Measurements from ENCODE around the gene DSCAML1.

DSCAML1 gene

GRCh38 chr11:117489999-117490679 is 306.9 kb downstream of the DSCAML1 start:
- DNase-seq (ENCODE audit: low spot score) = no peak

DNA sequence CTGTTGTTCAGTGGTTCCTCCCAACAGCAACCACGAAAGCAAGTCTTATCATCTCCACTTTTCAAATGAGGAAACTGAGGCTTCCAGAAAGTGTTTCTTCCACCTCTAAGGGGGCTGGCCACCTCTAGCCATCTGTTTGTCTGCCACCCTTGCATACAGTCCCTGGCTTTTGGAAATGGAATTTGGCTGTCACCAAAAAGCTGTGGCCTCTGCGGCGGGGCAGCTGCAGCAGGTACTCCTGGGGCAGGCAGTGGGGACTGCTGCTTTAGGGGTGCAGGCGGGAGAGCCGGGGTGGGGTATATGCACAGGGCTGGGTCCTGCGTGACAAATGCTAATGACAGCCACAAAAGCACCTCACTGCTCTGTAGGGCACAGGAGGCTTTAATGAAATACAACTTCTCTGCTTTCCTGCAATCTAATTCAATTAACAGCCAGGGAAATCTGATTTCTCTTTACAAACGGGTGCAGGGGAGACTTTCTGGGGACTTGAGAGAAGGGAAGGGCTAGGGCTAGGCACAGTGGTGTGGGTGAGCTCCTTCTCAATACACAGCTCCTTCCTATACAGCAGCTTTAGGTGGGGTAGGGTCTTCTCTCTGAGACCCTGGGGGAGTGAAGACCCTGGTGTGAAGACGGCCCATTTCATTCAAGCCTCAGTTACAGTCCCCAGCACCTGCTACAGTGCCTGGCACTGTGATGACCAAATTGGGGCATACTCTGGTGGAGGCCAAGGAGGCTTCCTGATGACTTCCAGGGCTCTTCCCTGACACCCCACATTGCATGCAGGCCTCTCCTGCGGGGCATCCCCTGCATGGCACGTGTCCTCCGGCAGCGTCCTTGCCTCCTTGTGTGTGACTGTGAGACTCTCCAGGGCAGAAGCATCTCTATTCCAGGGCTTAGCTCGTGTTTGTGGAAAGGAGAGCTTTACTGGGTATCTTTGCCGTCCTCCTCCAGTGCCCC is 307.7 kb downstream of the DSCAML1 start:
- no peak for DNase-seq (ENCODE audit: low spot score)

DNA sequence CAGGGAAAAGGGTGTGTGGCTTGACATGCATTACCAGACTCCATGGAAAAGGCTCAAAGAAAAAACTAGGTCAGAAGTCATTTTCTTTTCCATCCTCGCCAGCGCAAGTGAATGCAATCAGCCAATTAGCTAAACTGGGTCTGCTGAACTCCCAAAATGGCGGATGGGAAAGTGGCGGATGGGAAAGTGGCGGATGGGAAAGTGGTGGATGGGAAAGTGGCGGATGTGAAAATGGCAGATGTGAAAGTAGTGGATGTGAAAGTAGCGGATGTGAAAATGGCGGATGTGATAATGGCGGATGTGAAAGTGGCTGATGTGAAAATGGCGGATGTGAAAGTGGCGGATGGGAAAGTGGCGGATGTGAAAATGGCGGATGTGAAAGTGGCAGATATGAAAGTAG is 311.0 kb downstream of the DSCAML1 start:
- DNase-seq (ENCODE audit: low spot score) = no peak

DNA sequence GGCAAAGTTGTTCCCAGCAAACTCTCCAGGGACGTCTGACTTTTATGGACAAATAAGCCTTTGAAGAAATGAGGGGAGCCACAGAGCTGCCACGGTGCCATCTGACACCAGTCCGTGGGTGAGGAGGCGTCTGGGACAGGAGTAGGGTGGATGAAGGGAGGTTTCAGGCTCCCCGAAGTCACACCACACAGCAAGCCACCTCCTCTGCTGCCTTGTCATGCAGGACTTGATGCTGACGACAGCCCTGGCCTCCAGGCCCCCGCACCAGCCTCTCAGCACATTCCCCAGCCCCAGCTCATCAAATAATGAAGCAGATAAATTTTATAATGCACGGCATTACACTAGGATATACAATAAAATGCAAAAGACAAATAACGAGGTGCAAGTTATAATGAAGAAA is 312.9 kb downstream of the DSCAML1 start:
- DNase-seq (ENCODE audit: low spot score) = no peak

GRCh38 chr11:117483372-117483771 is 313.6 kb downstream of the DSCAML1 start:
- no peak for DNase-seq (ENCODE audit: low spot score)

DNA sequence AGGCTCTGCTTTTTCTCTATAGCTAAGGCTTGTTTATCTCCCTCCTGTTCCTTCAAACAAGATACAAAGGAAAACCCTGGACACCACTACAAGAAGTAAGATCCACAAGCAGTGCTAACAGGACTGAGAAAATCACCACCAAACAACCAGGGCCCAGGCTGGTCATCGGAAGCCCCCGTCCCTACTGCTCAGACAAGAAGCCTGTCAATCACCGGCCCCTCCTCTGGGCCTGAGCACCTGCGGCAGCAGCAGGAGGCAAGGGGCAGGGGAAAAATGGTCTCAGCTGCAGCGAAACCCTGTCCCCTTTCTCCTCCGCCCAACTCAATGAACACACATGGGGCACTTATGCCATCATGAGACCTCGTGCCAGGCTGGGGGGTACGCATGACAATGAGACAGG is 314.1 kb downstream of the DSCAML1 start:
- no peak for DNase-seq (ENCODE audit: low spot score)

- DNase-seq (ENCODE audit: low spot score) = no peak
These were observed 315.1 kb downstream of the DSCAML1 start for GRCh38 chr11:117481885-117482284.

DNA sequence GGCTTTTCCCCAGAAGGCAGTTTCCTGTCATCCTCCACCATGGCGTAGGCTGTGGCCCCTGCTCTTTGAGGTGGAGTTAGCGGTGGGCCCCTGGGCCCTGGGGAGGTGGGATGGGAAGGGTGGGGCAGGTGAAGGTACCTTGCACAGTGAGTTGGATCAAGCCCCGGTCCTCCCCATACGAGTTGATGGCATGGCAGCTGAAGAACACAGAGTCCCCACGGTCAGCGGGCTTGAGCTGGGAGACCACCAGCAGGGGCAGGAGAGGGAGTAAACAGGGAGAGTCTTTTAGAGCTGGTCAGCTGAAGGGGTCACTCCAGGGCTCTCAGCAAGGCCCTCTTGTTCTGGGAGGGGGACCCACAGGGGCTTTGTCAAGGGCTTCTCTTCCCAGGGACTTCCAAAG is 316.0 kb downstream of the DSCAML1 start:
- DNase-seq (ENCODE audit: low spot score) = no peak

DNA sequence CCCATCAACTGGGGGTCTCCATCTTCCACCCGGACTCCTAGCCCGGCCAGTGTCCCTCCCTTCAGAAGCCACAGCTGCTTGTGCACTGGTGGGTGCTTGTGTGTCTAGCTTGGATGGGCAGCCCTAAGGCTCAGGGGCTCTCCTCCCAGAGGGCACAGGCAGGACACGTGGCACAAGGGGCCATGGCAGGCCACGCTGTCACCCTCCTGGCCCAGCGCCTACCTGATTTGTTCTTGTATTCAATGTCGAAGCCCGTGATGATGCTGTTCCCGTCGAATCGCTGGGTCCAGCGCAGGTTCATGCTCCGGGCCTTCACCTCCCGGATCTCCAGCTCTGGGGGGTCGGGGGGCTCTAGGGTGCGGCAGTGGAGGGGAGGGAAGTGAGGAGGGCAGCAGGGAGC is 316.8 kb downstream of the DSCAML1 start:
- no peak for DNase-seq (ENCODE audit: low spot score)

- DNase-seq (ENCODE audit: low spot score) = no peak
These were observed 317.6 kb downstream of the DSCAML1 start for GRCh38 chr11:117479372-117479771.

- no peak for DNase-seq (ENCODE audit: low spot score)
These were observed 318.1 kb downstream of the DSCAML1 start for GRCh38 chr11:117478926-117479325.

DNA sequence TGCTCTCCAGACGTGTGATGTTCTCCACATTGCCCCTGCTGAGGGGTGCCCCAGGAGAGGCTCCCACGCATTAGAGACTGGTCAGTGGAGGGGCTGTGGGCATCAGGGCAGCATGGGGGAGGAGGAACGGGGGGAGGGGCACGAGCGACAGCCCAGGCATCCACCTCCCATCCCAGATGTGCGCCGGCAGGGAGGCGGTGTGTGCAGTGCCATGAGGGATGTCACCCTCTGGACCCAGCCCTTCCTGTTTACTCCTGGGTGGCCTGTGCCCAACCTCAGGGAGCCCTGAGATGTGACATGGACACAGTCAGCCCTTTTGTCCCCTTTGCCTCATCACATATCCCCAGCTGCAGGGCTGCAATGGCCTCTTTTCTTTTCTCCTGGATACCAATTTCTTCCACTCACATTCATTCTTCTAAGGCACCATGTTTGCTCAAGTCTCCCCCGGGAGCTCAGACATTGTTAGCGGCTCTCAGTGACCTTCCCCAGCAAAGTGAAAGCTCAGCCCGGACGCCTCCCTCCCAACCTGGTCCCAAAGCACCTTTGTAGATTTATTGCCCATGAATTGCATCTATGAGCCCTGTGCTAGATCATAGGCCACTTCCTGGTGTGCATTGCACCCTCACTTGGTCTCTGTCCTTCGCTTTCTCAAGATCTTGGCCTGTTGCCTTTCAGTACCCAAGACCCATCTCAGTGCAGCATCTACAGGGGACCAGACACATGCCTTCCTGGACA is 318.7 kb downstream of the DSCAML1 start:
- no peak for DNase-seq (ENCODE audit: low spot score)

DNA sequence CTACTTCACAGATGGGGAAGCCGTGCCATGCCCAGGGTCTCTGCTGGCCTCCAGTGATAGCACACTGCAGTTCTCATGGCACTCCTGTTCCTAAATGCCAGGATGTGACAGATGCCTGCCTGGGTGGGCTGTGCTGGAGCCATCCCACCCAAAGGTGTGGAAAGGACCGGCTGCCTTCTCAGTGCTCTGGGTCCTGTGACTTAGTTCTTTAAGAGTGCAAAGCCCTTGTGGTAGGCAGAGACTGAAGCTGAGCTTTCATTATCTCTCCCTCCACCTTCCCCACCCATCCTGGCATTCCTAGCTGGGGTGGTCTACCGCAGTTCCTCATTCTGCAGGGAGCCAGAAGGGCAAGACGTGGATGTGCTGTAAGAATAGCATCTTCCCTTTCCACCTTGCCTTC is 319.3 kb downstream of the DSCAML1 start:
- no peak for DNase-seq (ENCODE audit: low spot score)

GRCh38 chr11:117476531-117477142 is 320.4 kb downstream of the DSCAML1 start:
- DNase-seq (ENCODE audit: low spot score) = no peak

- no peak for DNase-seq (ENCODE audit: low spot score)
These were observed 321.1 kb downstream of the DSCAML1 start for GRCh38 chr11:117475716-117476530.

DNA sequence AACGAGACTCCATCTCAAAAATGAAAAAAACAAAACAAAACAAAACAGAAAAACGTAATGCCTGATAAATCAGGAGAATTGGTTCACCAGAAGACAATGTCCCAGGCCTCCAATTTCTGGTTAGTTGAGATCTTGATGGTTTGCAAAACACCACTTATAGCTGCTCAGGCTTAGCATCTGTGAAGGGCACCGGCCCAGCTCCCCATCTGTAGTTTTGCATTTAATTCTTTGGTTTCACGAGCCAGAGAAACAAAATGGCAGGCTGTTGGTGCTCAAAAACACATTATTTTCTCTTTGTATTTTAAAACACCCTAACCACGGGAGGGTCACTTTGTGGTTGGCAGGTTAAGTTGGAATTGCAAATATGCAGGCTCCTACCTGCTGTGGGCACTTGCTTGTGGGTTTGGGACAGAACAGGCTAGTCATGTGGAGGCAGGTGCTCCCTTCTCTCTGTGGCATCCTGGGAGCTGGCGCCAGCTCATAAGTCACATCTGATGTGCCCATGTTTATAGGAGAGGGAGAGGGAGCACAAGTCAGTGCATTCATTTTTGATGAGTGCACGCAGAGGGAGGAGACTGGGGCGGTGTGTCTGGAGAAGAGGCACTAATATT is 323.4 kb downstream of the DSCAML1 start:
- no peak for DNase-seq (ENCODE audit: low spot score)

DNA sequence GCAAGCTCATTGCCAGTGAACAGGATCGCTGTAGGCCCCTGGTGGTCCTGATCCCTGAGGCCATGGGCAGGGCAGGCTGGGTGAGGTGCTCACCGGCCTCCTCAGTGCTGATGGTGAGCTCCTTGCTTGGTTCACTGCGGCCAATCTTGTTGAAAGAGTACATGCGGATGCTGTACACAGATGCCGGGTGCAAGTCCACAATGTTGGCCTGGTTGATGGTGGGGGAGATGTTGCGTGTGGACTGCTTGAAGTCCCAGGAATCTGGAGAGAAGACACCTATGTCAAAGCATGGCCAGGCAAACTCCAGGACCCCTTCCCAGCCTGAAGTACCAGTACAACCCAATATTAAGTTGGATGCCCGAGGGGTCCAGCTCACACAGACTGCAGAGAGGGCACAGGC is 325.2 kb downstream of the DSCAML1 start:
- DNase-seq (ENCODE audit: low spot score) = no peak

GRCh38 chr11:117470576-117470975 is 326.4 kb downstream of the DSCAML1 start:
- no peak for DNase-seq (ENCODE audit: low spot score)

GRCh38 chr11:117468888-117469287 is 328.1 kb downstream of the DSCAML1 start:
- DNase-seq (ENCODE audit: low spot score) = no peak

GRCh38 chr11:117467770-117468169 is 329.2 kb downstream of the DSCAML1 start:
- no peak for DNase-seq (ENCODE audit: low spot score)

GRCh38 chr11:117466966-117467365 is 330.1 kb downstream of the DSCAML1 start:
- no peak for DNase-seq (ENCODE audit: low spot score)
